ELF-1 (cell line): Measurements from ENCODE around the gene BARD1.
"Not testable (repeated sequence)": the region's sequence is repeated elsewhere in the genome, so short reads cannot be mapped to it uniquely, and the experiment has no call there.

Experiments used
- DNase-seq: peaks from one replicate; pipeline ENCODE4 v3.0.0-alpha.2; 2016; ENCODE audit warnings: low read depth, low spot score

Gene BARD1

DNA sequence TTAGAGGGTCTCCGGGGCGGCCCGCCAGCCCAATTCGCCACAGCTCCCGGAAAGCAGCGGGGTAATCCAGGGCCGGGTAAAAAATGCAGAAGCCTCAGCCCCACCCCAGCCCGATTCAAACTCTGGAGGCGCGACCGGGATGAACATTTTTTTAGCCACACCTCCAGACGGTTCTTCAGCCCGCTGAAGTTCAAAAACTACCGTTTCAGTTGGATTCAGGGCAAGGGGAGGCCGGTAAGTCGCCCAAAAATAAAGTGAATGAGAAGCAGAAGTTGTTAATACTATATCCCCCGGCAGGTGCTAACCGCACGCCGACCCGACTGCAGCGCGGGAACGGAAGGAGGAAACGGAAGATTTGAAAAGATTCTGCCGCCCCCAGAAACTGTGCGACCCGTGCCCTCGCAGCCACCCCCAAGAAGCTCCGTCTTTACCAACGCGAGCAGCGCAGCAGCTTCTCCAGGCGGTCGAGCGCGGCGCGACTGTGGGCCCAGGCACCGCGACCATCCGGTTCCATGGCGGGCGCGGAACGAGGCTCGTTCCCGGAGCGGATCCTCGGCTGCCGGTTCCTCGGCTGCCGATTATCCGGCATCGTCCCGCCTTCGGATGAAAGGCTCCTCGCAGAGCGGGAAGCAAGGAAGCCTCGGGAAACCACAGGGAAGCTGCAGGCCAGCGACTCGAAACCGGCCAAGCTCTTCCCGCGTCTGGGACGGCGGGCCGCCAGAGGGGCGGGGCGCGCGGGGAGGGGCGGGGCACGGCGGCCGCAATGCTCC, at the start of gene BARD1:
BARD1 (minus strand) TSS at position 703 of the 770 bp plus-strand sequence; CDS start at position 589, 114 bp downstream.
- DNase-seq, result peak; percentile 65

DNA sequence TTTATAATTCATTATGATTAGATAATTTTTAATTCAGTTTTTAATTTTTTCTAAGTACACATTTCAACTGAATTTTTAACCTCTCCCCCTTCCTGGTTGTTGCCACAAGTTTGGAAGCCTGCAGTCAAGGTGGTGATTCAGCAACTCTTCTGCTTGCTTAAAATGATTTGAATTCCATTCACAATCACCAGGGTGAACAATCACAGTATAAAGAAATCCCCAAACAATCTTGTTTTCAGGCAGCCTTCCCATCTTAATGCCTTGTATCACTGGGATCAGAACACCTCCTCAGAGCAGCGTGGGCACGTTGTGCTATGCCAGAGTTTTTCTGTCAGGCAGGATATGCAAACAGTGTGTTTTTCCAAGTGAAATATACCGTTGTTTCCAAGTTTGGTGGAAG, 46.7 kb upstream of the BARD1 start:
- no peak for DNase-seq

DNA sequence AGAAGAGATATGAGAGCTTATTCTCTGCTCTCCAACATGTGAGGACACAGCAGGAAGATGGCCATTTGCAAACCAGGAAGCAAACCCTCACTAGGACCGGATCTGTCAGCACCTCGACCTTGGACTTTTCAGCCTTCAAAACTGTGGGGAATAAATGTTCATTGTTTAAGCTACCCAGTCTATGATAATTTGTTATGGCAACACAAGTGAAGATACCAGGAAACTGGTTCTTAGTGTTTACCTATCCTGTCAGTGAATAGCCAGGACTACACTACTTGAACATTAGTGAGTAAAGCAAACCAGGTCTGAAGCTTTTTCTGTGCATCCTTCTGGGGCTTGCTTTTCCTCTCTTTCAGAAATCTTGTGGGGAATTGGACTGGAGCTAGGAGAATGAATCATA, 44.4 kb upstream of the BARD1 start:
- DNase-seq, result no peak

DNA sequence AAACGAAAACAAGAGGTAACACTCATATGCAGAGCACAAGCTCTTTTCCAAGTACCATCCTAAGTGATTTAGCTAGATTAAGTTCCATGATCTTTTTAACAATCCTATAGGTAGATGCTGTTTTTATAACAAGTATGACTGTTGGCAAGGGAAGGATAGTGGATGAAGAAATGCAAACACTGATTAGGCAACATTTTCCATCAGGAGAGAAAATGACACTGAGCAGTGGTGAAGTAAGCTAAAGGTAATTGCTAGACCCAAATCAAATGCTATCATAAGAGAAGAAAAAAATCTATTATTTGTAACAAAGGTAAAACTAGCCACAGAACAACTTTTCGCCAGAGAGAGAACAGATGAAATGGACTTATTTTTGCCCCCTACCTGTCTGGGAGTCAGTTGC, 34.3 kb upstream of the BARD1 start:
- no peak for DNase-seq

DNA sequence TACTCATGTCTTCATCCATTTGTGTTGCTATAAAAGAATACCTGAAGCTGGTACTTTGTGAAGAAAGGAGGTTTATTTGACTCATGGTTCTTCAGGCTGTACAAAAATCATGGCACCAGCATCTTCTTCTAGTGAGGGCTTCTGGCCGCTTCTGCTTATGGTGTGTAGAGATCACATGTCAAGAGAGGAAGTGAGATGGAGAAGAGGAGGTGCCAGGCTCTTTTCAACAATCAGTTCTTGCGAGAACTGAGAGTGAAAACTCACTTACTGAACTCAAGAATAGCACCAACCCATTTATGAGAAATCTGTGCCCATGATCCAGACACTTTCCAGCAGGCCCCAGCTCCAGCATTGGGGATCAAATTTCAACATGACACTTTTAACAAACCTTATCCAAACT, 30.0 kb upstream of the BARD1 start:
- no peak for DNase-seq

DNA sequence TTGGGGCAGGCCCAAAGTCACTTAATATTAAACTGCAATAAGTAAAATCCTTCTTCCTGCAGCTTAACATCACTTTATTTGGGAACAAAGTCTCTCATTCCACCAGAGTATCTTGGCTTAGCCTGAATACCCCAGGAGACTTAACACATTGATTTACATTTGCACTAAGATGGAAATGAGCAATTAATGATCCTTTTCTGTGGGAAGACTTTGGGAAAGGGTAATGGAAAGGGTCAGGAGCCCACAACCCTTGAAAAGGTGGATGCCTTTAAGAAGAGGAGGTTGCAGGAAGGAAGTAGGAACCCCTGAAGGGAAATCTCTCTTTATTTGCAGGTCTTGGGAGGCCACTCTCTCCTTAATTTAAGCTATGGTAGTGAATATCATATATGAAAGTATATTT, 28.0 kb upstream of the BARD1 start:
- no peak for DNase-seq

DNA sequence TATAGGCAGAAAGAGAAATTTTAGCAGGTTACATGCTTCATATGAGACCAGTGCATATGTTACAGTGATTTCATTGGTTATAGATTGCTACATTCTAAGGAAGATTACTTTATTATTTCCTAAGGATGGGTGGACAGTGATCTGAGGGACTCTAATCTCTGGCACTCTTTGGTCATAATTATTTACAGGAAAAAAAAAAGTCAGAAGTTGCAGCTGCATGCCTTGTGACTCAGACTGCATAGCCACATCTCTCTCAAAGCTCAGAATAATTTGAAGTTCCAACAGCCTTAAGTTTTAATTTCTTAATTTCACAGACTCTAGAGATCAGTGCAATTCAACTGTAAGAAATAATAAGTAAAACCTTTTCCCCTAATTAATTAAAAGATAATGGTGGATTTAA, 27.1 kb upstream of the BARD1 start:
- no peak for DNase-seq

DNA sequence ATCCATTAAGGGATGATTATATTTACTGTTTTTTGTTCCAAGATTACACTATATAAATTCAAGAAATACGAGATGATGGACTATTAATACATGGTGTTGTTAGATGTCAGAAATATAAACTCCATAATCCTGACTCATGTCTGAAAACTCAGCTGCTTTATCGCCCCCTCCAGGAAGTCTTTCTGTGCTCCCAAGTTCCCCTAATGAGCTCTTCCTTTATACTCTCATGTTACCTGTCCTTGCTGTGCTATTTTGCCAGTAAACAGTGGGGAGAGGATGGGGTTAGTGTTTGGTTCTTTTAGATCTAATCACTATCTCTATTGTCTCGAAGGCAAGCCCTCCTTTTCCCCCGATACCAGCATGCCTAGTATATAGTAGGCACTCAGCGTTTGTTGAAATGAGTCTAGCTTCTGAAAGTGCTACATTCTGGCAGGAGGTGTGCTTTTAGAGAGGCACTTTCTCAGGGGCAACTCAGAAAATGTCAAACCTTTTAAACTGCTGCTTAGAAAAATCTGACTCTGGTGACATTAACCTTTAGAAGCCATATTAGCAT, 21.4 kb upstream of the BARD1 start:
- peak; percentile 20 for DNase-seq

DNA sequence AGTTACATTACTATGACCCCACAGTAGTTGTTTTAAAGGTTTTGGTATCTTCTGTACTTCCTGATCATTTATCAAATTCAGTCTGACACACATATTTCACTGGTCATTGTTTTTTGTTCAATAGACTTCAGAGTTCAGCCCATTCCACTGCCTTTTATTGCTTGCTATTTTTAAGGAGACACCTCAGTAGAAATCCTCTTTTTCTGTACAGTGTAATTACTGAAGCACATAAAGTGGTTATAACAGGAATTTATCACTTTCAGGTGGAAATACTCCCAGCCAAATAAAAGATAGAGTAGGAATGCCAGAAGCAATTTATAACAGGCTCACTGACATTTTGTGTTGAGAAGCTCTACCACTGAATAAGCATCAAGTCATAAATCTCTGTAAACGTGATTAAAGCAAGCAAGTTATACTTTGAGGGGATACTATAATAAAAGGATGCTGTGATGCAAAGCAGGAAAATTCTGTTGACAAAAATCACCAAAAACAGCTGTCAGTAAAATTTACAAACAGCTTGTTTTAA, 6.6 kb upstream of the BARD1 start:
- no peak for DNase-seq

DNA sequence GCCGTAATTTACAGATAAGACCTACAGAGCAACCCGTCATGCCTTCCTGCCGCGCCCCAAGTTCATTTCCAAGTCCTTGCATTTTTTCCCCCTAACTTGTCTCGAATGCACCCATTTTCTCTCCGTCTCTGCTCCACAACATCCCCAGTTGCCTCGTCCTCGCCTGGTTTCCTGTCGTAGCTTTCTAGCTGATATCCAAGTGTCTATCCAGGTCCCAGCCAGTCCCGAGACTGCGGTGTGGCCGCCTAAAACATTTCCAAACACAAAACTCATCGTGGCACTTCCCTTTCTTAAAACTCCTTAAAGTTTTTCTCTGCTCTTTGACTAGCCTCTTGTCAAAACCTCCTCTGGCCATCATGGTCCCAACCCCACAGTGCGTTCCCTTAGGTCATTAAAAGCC, 1.2 kb upstream of the BARD1 start:
- DNase-seq, result no peak

DNA sequence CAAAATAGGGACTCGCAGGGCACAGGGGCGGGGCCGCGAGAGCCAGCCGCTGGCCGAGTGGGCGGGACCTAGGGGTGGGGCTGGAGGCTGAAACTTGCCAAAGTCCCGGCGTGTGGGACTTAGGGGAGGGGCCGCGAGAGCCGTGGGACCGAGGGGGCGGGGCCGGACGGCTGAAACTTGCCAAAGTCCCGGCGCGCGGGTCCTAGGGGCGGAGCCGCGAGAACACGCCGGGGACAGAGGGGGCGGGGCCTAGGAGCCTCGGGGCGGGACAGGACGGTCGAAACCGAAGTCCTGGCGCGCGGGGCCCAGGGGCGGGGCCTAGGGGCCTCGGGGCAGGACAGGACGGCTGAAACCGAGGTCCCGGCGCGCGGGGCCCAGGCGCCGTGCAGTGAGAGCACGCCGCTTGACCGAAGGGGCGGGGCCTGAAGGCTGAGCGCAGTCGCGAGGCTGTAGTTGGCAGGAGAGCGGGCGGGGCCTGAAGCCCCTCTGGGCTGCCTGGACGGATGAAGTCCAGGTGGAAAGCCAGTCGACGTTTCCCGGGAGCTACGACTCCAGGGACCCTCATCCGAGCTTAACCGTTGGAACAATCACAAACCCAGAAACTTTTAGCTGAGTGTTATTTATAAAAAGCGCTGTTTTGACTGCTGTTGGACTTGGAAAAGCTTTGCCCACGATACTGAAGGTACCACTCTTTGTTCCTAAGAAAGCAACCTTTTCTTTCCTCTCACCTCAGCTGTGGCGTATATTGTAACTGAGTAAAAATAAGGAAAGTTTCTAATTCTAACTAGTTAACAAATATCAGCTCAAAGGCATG, 475 bp upstream of the BARD1 start:
- peak; percentile 96 for DNase-seq

DNA sequence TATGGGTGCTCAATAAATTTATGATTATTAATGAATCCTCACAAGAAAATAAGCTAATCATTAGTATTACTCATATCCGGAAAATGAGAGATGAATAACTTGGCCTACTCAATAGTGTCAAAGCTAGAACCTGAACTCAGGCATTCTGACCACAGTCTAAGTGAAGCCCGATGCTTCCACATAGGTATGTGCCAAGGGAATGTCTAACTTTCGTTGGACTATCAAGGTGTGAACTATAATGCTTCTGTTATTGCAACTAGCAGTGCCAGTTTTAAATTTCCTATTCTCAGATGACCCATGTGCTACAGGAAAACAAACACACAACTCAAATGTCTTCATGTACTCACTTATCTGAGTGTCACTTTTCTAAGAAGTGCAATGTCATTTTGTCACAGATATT, 1.8 kb downstream of the BARD1 start:
- no peak for DNase-seq

DNA sequence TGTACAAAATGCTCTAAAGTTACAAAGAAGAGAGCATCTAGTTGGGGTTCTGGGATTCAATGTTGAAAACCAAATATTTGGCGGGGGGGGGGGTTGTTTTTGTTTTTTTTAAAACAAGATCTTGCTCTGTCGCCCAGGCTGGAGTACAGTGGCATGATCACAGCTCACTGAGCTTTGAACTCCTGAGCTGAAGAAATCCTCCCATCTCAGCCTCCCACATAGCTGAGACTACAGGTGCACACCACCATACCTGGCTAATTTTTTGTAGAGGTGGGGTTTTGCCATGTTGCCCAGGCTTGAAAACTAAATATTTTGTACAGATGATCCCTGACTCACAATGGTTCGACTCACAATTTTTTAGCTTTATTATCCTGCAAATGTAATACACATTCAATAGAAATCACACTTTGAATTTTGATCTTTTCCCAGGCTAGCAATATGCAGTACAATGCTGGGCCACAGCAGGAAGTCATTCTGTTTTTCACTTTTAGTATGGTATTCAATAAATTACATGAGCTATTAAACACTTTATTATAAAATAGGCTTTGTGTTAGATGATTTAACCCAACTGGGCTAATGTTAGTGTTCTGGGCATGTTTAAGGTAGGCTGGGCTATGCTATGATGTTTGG, 7.6 kb downstream of the BARD1 start:
- no peak for DNase-seq

DNA sequence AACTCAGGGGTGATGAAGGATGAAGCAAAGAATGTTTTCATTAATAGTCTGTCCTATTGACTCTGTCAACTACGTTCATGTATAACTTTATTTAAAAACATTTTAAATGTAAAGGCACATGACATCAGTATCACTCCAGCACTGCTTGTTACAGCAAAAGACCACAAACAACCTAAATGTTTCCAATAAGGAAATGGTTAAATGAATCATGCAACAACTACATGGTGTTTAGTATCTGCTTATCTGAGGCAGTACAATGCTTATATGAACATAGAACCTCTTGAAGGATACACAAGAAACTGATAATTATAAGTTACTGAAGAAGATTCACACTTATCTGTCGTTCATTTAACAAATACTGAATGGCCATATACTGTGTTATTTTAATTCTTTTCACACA, 8.4 kb downstream of the BARD1 start:
- DNase-seq, result no peak

DNA sequence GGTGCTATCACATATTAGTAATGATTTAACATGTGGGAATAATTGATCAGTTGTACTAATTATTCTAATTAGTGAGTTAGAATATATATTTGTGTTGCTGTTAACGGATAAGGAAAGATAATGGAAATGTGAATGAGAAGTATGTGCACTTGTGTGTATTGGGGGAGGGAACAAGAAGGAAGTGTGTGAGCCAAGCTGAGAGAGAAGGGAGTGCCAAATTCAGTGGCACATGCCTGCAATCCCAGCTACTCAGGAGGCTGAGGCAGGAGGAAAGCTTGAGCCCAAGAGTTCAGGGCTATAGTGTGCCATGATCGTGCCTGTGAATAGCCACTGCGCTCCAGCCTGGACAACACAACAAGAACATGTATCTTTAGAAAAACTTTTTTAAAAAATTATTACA, 9.3 kb downstream of the BARD1 start:
- no peak for DNase-seq

DNA sequence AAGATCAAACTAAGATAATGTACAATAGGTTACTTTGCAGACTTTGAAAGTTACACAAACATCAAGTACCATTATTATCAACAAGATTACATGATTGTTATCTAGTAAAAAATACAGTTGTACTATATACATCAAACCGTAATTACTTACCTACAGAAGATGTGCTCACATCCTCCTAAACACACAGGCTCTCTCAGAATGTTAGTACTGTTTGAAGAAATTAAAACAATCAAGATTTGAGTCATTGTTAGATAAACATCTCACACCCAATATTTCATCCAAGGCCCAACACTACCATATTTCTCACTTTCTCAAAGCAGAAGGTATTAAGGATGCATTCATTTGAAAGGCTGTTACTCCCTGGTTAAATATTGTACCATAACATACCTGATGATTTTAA, 12.6 kb downstream of the BARD1 start:
- no peak for DNase-seq

DNA sequence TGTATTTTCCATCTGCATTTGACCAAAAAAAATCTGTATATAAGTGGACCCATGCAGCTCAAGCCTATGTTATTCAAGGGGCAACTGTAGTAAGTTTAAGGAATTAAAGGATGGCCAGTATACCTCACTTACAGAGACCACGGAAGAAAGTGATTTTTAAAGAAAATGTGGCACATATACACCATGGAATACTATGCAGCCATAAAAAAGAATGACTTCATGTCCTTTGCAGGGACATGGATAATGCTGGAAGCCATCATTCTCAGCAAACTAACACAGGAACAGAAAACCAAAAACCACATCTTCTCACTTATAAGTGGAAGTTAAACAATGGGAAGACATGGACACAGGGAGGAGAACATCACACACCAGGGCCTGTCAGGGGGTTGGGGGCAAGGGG, 26.3 kb downstream of the BARD1 start:
- not testable (repeated sequence) for DNase-seq

DNA sequence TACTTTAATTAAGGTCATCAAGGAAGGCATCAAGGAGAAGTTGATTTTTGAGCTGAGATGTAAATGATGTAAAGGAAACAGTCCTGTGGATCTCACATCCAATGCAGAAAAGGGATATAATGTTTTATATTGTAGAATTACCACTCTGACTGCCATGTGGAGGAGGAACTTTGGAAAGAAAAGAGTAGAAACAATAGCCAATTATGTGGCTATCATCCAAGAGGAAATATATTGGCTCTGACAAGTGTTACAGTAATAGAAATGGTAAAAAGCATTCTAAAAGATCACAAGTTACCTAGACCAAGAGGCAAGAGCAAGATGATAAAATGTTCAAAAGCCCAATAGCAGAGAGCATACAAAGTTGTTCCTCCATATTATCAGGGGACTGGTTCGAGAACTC, 26.8 kb downstream of the BARD1 start:
- DNase-seq, result no peak

DNA sequence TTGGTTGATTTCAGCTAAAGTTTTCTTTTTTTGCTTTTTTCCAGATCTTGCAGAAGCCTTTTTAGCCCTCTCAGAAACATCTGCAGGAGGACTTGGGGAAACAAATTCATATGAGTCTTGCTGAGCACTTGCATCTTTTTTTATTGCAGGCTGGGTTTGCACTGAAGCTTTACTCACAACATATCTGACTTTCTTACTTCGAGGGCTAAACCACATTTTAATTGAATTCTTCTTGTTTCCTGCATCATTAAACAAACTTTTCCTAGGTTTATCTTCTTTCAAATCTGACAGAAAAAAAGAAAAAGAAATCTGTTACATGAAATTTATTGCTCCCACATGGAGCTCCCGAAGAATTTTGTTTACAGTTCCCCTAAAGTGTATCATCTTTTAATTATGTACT, 28.3 kb downstream of the BARD1 start:
- DNase-seq, result no peak

DNA sequence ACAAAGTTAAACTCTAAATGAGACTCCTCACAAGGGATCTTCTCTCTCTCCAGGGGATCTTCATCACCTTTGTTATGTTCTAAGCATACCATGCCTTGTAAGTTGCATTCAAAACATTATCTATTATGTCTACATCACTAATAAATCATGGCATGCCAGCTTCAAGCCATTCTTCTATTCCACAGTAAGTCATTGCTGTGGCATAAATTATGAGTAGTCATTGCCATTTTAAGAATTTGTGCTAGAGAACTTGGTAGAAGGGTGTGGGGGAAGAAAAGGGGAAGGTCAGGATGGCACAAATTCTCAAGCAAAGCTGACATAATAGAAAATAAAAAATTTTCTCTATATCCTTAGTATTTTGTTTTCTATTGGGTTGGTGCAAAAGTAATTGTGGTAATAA, 33.5 kb downstream of the BARD1 start:
- DNase-seq, result no peak

DNA sequence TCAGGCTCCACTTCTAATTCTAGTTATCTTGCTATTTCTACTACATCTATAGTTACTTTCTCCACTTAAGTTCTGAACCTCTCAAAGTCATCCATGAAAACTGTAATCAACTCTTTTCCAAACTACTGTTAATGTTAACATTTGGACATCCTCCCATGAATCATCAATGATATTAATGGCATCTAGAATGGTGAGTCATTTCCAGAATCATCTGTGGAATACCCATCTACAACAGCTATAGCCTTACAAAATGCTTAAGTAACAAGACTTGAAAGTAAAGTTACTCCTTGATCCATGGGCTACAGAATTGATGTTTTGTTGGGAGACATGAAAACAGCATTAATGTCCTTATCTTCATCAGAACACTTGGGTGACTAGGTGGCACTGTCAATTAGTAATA, 35.4 kb downstream of the BARD1 start:
- no peak for DNase-seq

DNA sequence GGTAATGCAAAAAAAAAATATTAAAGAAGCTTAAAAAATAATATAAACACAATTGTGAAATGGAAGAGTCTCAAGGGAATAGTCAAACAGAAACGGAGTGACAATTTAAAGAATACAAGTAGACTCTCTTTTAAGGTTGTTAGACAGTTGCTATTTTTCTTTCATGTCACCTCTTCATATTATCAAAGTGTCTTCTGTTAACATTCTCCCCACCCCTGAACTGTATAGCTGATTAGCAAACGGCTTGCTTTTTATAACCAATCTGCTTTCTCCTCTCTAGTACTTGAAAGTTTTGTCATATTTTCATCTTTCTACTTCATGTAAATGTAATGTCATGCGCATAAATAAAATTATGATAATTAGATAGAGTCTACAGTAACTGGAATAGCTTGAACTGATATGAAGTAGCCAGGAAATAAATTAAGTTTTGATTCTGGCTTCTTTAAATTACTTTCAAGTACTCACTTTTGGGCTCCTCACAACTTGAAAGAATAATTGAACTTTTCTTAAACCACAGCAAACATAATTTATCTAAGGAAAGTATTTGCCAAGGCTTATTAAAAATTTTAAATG, 37.0 kb downstream of the BARD1 start:
- DNase-seq, result no peak
